Measurements from ENCODE around the gene MFF. TPM values are rescaled to one million over a fixed set of nuclear protein-coding genes. Genes with fewer than 3 reads are reported as not detected.

Gene MFF
- total RNA-seq, 1 experiment from 2014 or later, result 83.3 TPM

DNA sequence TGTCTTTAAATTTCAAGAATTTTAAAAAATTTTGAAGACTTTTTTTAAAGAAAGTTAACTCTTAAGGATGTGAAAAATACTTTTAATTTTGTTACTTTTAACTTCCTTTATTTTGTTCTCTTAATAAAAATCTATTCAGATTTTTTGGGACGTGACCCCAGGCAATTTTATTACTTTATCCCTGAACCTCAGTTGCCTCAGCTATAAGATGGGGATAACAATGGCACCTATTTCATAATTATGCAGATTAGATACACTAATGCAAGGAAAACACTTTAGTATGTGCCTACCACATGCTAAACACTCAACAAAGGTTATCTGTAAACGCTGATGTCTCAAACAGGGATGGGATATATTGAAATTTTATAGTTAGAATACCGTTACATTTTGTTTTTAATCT lies 64.2 kb downstream of the MFF start:
- Mint-ChIP-seq H3K36me3 (ENCODE audit: insufficient read depth in 1 of 3, low read depth in 3 of 3) (no peaks in the 10 kb centered on the region), H3K27ac (no peak overlapping the region), H3K4me1 (peaks cover 8 to 16% of the 10 kb centered on the region in 2 experiments), H3K27me3 (ENCODE audit: low read depth) (no peaks in the 10 kb centered on the region; the same call in none of the 2 replicates), H3K4me3 (no peak overlapping the region), H3K9me3 (no peaks in the 10 kb centered on the region)
- no peak overlapping the region for H2AK5ac ChIP-seq (ENCODE audit: insufficient read length, low read length)
- H3T11ph ChIP-seq (ENCODE audit: low read length), result no peak overlapping the region
- no peak overlapping the region for H4K5ac ChIP-seq (ENCODE audit: insufficient read length, low read depth, low read length)
- no peak overlapping the region for H3K9ac ChIP-seq (ENCODE audit: extremely low read depth, insufficient read length, low read length)
- no peaks in the 10 kb centered on the region for H3K27me3 ChIP-seq (ENCODE audit: insufficient read depth, low read length)
- no peak overlapping the region for H3K56ac ChIP-seq (ENCODE audit: insufficient read length, low read depth, low read length)
- no peak for DNase-seq
- H3K9me3 ChIP-seq (ENCODE audit: control insufficient read depth, low read depth, low read length), result no peaks in the 10 kb centered on the region
- no peaks in the 10 kb centered on the region for H4K20me1 ChIP-seq (ENCODE audit: control insufficient read depth, insufficient read depth, insufficient read length)
- H3K23me2 ChIP-seq (ENCODE audit: insufficient read length, low read depth, low read length, poor library complexity, severe bottlenecking), result no peaks in the 10 kb centered on the region
- no peaks in the 10 kb centered on the region for H3K79me1 ChIP-seq (ENCODE audit: insufficient read depth, low read depth, low read length, poor library complexity, severe bottlenecking)
- no peak overlapping the region for H3K14ac ChIP-seq (ENCODE audit: insufficient read depth, low read length)
- H3K4ac ChIP-seq (ENCODE audit: low read depth, low read length), result no peak overlapping the region
- H3K79me2 ChIP-seq (ENCODE audit: insufficient read depth, low read length), result no peaks in the 10 kb centered on the region
- no peak overlapping the region for H3K23ac ChIP-seq (ENCODE audit: insufficient read length, low read depth, low read length)
- H2BK20ac ChIP-seq (ENCODE audit: low read depth, low read length, poor library complexity, severe bottlenecking), result no peak overlapping the region
- no peak overlapping the region for H2BK15ac ChIP-seq (ENCODE audit: low read depth, low read length)
- TF ChIP-seq, protein P1, sequence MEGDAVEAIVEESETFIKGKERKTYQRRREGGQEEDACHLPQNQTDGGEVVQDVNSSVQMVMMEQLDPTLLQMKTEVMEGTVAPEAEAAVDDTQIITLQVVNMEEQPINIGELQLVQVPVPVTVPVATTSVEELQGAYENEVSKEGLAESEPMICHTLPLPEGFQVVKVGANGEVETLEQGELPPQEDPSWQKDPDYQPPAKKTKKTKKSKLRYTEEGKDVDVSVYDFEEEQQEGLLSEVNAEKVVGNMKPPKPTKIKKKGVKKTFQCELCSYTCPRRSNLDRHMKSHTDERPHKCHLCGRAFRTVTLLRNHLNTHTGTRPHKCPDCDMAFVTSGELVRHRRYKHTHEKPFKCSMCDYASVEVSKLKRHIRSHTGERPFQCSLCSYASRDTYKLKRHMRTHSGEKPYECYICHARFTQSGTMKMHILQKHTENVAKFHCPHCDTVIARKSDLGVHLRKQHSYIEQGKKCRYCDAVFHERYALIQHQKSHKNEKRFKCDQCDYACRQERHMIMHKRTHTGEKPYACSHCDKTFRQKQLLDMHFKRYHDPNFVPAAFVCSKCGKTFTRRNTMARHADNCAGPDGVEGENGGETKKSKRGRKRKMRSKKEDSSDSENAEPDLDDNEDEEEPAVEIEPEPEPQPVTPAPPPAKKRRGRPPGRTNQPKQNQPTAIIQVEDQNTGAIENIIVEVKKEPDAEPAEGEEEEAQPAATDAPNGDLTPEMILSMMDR (conservative IDR thresholded peaks at IDR 0.05), result no peak
- no peak overlapping the region for H2BK12ac ChIP-seq (ENCODE audit: insufficient read length, low read depth, low read length)
- no peaks in the 10 kb centered on the region; the same call in 1 of the 2 replicates for H3K4me1 ChIP-seq (ENCODE audit: insufficient read depth, low read length)
- no peak overlapping the region for H4K8ac ChIP-seq (replicated peaks; ENCODE audit: insufficient read length, low read depth, low read length)
- no peak overlapping the region for H3K27ac ChIP-seq (ENCODE audit: insufficient read length, low read depth, low read length)
- no peak overlapping the region for H2BK120ac ChIP-seq (ENCODE audit: low read depth, low read length, poor library complexity, severe bottlenecking)
- no peak overlapping the region for H3K18ac ChIP-seq (ENCODE audit: insufficient read length, low read depth, low read length)
- H2AFZ ChIP-seq (ENCODE audit: low read length), result no peak overlapping the region
- no peak overlapping the region for H3K4me2 ChIP-seq (ENCODE audit: insufficient read depth, insufficient read length, low read length)
- H4K91ac ChIP-seq (ENCODE audit: insufficient read length, low read depth, low read length), result no peak overlapping the region
- no peak overlapping the region for H2BK5ac ChIP-seq (ENCODE audit: insufficient read length, low read length)
- WGBS (ENCODE audit: extremely low coverage, insufficient read length, low lambda C conversion rate), result no CpG with 5 or more reads among the region's 3 CpGs
